ENCODE measurements around the gene SREBF2. TPM values are rescaled to one million over a fixed set of nuclear protein-coding genes. Genes with fewer than 3 reads are reported as not detected.

SREBF2 gene
- total RNA-seq, 4 donors from 2014 or later = 21.4 to 28.0 (median 25.3) TPM

DNA sequence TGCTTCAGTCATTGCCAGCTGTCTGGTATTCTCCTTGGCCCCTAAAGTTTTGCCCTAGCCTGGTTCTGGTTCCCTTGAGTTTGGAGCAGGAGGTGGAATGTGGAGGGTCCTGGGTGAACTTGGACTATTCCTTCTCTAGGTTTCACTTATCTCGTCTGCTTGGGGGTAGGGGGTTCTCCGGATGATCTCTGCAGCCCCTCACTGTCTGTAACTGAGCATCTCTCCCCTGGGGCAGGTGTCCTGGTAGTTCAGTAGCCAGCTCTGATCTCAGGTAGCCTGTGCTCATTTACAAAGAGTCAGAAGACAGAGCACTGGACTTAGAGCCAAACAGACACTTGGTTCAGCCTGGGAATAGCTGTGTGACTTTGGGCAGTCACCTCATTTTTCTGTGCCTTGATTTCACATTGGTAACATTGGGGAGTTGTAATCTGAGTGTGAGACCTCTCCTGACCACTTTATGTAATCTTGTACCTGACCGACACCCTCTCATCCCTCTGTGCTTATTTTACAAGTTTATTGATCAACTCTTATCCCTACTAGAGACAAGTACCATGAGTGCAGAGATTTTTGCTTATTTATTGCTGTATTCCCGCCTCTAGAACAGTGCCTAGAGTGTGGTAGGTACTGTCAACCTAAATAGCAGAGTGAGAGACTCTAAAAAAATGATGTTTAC, 31.6 kb upstream of the SREBF2 start:
- TF ChIP-seq, protein P1, sequence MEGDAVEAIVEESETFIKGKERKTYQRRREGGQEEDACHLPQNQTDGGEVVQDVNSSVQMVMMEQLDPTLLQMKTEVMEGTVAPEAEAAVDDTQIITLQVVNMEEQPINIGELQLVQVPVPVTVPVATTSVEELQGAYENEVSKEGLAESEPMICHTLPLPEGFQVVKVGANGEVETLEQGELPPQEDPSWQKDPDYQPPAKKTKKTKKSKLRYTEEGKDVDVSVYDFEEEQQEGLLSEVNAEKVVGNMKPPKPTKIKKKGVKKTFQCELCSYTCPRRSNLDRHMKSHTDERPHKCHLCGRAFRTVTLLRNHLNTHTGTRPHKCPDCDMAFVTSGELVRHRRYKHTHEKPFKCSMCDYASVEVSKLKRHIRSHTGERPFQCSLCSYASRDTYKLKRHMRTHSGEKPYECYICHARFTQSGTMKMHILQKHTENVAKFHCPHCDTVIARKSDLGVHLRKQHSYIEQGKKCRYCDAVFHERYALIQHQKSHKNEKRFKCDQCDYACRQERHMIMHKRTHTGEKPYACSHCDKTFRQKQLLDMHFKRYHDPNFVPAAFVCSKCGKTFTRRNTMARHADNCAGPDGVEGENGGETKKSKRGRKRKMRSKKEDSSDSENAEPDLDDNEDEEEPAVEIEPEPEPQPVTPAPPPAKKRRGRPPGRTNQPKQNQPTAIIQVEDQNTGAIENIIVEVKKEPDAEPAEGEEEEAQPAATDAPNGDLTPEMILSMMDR (IDR thresholded peaks at IDR 0.05; ENCODE audit: low read depth) = no peak

DNA sequence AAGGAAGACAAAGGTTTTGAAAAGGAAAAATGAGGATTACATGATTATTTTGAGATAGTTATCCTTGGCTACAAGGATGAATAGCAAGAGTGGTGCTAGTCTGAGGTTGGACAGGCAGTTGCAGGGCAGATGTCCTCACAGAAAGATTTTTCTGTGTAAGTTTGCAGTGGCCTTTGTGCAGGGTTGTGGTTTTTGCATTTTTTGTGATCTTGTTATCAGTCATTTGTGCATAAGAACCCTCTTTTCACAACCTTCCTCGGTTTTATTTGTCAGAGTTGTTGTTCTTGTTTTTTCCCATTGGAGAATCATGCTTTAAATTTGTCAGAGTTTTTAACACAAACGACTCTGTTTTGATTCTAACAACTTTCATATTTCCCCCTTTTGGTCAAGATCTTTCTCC, 31.0 kb upstream of the SREBF2 start:
- TF ChIP-seq, protein P1 (IDR thresholded peaks at IDR 0.05; ENCODE audit: low read depth) = no peak

DNA sequence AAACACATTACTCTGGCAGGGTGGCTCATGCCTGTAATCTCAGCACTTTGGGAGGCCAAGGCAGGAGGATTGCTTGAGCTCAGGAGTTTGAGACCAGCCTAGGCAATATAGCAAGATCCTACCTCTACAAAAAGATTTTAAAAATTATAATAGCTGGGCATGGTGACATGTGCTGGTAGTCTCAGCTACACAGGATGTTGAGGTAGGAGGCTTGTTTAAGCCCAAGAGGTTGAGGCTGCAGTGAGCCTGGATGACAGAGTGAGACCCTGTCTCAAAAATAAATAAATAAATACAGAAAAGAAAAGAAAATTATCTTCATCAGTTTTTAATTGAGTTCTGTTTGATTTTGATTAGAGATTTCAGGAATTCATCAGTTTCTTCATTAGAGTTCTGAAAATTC, 27.3 kb upstream of the SREBF2 start:
- TF ChIP-seq, protein P1 (IDR thresholded peaks at IDR 0.05; ENCODE audit: low read depth) = no peak

DNA sequence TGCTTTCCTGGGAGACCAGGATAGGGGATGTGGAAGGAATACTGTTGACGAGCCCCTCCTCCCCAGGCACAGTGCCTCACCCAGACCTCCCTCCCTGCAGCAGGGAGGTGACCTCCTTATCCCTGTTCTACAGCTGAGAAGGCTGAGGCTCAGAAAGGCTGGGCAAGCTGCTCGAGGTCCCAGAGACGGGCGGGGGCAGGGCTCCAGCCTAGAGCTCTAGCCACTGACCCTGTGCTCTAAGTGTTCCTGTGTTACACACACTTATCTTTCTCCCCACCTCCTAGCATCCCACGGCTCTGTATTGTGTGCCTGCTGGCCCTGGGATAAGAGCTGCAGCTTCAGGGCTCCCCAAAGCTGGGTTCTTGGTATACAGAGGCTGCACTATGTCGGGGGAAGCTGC, 24.5 kb upstream of the SREBF2 start:
- TF ChIP-seq, protein P1 (IDR thresholded peaks at IDR 0.05; ENCODE audit: low read depth) = no peak

DNA sequence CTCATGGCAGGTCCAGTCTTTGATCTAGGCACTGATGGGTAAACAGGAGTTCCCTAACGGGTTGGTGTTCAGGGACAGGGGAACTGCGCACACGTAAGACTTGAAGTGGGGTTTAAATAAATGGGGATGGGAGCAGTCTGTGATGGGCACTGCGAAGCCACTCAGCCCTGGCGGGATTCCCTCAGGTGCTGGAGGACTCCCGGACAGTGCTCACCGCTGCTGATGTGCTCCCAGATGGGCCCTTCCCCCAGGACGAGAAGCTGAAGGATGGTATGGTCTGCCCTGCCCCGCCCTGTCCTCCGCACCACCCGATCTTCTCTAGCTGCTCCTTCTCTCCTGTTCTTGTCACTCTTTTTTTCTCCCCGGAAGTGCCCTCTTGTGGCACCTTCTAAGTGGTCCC, 22.9 kb upstream of the SREBF2 start:
- TF ChIP-seq, protein P1 (IDR thresholded peaks at IDR 0.05; ENCODE audit: low read depth) = no peak

DNA sequence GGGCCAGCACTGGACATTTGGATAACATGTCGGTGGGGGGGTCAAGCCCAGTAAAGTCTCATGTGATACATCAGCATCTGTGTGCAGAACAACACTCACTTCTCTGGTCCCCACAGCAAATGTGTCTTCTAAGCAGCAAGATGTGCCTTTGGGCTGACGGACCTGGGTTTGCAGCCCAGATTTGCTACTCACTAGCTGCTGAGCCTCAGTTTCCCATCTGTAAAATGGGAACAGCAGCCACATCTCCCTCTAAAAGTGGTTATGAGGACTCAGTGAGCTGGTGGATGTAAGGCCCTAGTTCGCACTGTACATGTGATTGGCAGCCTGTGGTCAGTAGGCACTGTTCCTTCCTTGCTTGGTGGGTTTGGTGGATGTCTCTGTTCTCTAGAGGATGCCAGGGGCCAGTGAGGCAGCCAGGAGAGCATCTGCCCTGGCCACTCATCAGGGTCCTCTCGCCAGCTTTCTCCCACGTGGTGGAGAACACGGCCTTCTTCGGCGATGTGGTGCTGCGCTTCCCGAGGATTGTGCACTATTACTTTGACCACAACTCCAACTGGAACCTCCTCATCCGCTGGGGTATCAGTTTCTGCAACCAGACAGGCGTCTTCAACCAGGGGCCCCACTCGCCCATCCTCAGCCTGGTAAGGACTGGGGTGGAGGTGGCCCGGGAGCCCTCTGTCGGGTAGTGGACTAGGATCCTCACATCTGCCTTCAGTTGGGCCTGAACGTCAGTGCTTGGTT, 19.9 kb upstream of the SREBF2 start:
- TF ChIP-seq, protein P1 (IDR thresholded peaks at IDR 0.05; ENCODE audit: low read depth) = no peak

DNA sequence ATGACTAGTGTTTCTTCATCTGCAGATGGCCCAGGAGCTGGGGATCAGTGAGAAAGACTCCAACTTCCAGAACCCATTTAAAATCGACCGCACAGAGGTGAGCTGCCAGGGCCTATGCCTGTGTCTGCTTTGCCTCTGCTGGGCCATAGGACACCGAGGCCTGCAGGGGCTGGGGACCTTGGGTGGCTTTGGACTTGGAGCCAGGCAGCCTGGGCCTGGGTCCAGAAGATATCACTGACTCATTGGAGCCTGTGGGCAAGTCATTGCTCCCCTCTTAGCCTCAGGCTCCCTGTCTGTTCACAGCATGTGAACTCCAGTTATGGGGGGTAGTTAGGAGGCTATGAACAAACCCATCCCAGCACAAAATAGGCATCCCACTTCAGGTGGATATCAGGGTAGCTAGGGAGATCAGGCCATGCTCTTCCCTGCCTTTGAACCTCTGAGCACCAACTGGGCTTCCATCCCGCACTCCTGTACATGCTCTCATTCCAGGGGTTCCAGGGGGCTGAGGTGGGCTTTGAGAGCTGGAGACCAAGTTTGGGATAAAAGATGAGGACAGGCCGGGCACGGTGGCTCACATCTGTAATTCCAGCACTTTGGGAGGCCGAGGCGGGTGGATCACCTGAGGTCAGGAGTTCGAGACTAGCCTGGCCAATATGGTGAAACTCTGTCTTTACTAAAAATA, 19.0 kb upstream of the SREBF2 start:
- TF ChIP-seq, protein P1 (IDR thresholded peaks at IDR 0.05; ENCODE audit: low read depth) = no peak
